MCF 10A (cell line): ENCODE data around the gene CDH11. TPM values are rescaled to one million over a fixed set of nuclear protein-coding genes. Genes with fewer than 3 reads are reported as not detected.

Experiments used
- BruUV-seq: library from RNA; stranded (reverse); fragments of 400-500 nt; replicated peaks from 2 replicates; lab custom pipeline; 2021; lab: Mats Ljungman, UMichigan
- CTCF ChIA-PET: fragments of 300-600 bp; sonication (Branson Sonifier 250); formaldehyde crosslinking; extraction: SDS; loops from one replicate; lab custom pipeline; 2021; ENCODE audit warnings: antibody characterized with exemption, inconsistent platforms; lab: Yijun Ruan, JAX
- POLR2A ChIA-PET: fragments of 300-600, 350-650 bp; sonication (Branson Sonifier 250); formaldehyde crosslinking; extraction: SDS; loops from one replicate; lab custom pipeline; 2020; ENCODE audit warnings: antibody characterized with exemption, inconsistent platforms; lab: Yijun Ruan, JAX
- DNase-seq: peaks from one replicate; pipeline ENCODE4 v3.0.0-alpha.2; 2018; ENCODE audit not compliant: unreplicated experiment
- H3K27ac Mint-ChIP-seq: one replicate; pipeline ENCODE4 v1.8.0; 2022; ENCODE audit warnings: mild to moderate bottlenecking, low read depth, mixed read lengths; ENCODE audit not compliant: unreplicated experiment
- H3K27me3 Mint-ChIP-seq: one replicate; pipeline ENCODE4 v1.8.0; 2022; ENCODE audit warnings: mixed read lengths; ENCODE audit not compliant: insufficient read depth, unreplicated experiment
- H3K36me3 Mint-ChIP-seq: one replicate; pipeline ENCODE4 v1.8.0; 2022; ENCODE audit warnings: mild to moderate bottlenecking, moderate library complexity, mixed read lengths; ENCODE audit not compliant: insufficient read depth, unreplicated experiment
- H3K4me1 Mint-ChIP-seq: one replicate; pipeline ENCODE4 v1.8.0; 2022; ENCODE audit warnings: mixed read lengths; ENCODE audit not compliant: insufficient read depth, unreplicated experiment
- H3K4me3 Mint-ChIP-seq: one replicate; pipeline ENCODE4 v1.8.0; 2022; ENCODE audit warnings: mild to moderate bottlenecking, moderate library complexity, mixed read lengths; ENCODE audit not compliant: unreplicated experiment
- H3K9me3 Mint-ChIP-seq: one replicate; pipeline ENCODE4 v1.8.0; 2022; ENCODE audit warnings: mixed read lengths; ENCODE audit not compliant: unreplicated experiment
- intact Hi-C: fragments of 100-400 bp; cut with micrococcal nuclease; formaldehyde crosslinking; loops from 2 replicates; pipeline ENCODE4 v1.14.1; 2022
- total RNA-seq: library from RNA; stranded (reverse); gene quantifications from 2 replicates; pipeline ENCODE4 v1.2.3, GENCODE V29; 2022
- TF ChIP-seq, protein P1 (sequence below): fragments of 200-600 bp; IDR thresholded peaks from one replicate; pipeline ENCODE4 v1.8.0; 2022; ENCODE audit warnings: antibody characterized with exemption, mild to moderate bottlenecking; ENCODE audit not compliant: unreplicated experiment

Gene CDH11
- total RNA-seq, 1 experiment from 2014 or later, result 0.33 TPM

DNA sequence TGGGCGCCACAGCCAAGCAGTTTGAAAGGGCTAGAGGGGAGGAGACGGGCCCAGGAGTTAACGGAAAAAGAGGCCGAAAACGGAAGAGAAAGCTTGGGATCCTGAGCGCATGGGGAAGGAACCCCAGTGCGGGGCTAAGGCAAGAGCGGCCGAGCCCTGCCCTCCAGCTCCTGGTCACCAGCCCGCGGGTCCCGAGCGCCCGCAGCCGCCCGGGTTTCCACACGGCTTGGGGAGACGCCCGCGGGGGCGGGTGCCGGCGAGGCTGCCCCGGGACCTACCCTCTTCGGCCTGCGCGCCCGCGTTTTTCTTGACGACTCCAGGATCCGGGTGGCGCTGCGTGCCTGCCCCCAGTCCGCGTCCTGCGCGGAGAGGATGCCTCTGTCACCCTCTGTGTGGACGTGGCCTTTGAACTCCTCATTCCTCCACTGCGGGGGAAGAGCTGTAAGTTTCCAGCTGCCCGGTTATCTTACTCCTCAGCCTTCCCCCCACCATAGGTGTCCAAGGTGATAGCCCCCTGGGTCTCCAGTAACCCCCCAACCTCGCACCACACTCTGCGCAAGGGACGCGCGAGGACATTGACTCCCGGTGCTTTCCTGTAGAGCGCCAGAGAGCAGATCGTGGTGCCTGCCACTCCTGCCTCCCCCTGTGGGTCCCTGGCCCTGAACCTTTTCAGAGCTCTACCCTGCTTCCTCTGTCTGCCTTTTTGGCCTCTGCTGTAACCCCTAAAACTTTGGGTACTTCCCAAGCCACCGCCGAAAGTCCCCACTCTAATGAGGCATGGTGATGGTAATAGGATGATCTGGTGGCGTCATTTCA is 1.7 kb upstream of the CDH11 start:
- H3K9me3 Mint-ChIP-seq, result no peaks in the 10 kb centered on the region
- BruUV-seq, result no TSS peak
- H3K27ac Mint-ChIP-seq, result no peak overlapping the region
- no peaks in the 10 kb centered on the region for H3K36me3 Mint-ChIP-seq
- peaks cover 12% of the 10 kb centered on the region for H3K27me3 Mint-ChIP-seq
- no peak for DNase-seq
- CTCF ChIA-PET, result interaction anchor here (0.8 to 1.2 kb wide), 2 partner anchors 19 to 1152 kb away, joined by 3 read pairs; no protein-coding TSS in a partner anchor
- H3K4me1 Mint-ChIP-seq, result peaks cover 5% of the 10 kb centered on the region
- peak overlapping the region; percentile 84 for H3K4me3 Mint-ChIP-seq
- intact Hi-C loops, result no loop called here
- POLR2A ChIA-PET, result interaction anchor here (0.6 kb wide), 1 partner anchor 930 kb away, joined by 3 read pairs; no protein-coding TSS in a partner anchor
- TF ChIP-seq, protein P1, sequence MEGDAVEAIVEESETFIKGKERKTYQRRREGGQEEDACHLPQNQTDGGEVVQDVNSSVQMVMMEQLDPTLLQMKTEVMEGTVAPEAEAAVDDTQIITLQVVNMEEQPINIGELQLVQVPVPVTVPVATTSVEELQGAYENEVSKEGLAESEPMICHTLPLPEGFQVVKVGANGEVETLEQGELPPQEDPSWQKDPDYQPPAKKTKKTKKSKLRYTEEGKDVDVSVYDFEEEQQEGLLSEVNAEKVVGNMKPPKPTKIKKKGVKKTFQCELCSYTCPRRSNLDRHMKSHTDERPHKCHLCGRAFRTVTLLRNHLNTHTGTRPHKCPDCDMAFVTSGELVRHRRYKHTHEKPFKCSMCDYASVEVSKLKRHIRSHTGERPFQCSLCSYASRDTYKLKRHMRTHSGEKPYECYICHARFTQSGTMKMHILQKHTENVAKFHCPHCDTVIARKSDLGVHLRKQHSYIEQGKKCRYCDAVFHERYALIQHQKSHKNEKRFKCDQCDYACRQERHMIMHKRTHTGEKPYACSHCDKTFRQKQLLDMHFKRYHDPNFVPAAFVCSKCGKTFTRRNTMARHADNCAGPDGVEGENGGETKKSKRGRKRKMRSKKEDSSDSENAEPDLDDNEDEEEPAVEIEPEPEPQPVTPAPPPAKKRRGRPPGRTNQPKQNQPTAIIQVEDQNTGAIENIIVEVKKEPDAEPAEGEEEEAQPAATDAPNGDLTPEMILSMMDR, result no peak

DNA sequence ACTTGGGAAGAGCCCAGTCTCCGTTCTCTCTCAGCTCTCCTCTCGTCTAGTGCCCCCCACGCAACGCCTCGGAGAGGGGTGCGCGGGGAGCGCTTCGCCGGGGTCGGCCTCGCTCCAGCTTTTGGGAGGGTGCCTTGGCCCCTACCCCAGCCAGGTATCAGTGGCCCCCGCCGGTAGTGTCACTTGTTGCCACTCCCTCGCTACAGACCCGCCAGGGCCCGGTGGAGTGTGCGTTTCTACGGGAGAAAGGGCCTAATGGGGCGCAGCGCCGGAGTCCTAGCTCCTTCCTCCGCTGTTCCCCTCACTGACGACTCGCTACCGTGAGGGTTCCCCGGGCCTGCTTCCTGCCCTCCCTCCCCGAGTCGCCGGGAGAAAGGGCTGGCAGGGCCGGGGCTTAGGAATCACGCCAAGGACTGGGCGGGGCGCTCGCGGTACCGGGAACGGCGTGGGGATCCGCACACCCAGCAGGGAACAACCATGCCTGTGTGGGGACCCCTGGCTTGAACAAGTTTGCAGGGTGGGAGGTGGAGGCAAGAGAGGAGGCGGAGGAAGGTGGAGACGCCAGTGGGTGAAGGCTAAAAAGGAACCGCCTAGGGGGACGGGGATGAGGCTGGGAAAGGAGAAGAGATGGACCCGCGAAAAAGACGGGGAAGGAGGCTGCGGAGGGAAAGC is 997 bp upstream of the CDH11 start:
- peaks cover 7% of the 10 kb centered on the region for H3K4me1 Mint-ChIP-seq
- no peaks in the 10 kb centered on the region for H3K9me3 Mint-ChIP-seq
- H3K27me3 Mint-ChIP-seq, result peaks cover 12% of the 10 kb centered on the region
- H3K4me3 Mint-ChIP-seq, result peak overlapping the region; percentile 84
- BruUV-seq, result no TSS peak
- TF ChIP-seq, protein P1, result no peak
- H3K36me3 Mint-ChIP-seq, result no peaks in the 10 kb centered on the region
- intact Hi-C loops, result no loop called here
- no peak for DNase-seq
- ChIA-PET CTCF (interaction anchor here (0.7 to 1.2 kb wide), 2 partner anchors 1153 to 1597 kb away, joined by 3 to 4 read pairs; no protein-coding TSS in a partner anchor), POLR2A (no interaction called here)
- H3K27ac Mint-ChIP-seq, result no peak overlapping the region

DNA sequence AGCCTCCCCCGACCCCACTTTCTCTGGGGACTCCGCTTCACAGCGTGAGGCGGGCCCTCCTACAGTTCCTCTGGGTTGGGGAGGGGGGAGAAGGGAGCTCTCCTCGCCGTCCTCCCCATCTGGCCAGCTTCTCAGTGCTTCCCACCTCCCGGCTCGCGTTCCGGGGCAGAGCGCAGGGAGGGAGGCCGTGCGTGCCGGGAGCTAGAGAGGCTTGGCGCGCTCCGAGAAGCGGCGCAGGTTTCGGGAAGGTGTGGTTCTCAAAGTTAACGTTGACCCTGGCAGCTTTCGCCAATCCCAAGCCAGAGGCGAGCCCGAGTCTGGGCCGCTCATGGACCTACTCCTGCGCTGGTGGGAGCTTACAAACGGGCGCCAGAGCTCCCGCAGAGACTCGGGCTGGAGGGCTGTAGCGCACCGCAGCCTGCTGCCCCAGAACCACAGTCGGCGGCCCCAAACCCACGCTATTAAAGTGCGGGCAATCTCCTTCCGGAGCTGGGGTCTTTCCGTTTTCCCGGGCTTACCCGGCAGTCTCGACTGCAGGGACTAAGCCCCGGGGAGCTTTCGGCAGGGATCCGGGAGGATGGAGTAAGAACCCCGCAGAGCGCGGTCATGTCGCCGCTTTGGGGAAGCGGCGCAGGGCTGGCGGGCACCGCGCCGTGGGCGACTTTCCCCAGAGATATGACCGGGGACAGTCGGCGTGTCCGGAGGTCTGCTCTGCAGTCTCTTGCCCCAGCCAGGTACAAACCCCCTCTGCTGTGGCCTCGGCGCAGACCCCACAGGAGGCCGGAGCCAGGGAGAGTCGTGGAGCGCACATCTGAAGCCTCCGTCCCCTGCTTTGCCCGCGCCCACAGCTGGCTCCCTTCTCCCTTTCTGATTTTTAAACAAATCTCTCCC is 787 bp downstream of the CDH11 start:
- H3K4me1 Mint-ChIP-seq, result peaks cover 10% of the 10 kb centered on the region
- H3K4me3 Mint-ChIP-seq, result peak overlapping the region; percentile 84
- POLR2A ChIA-PET, result interaction anchor here (0.6 kb wide), 1 partner anchor 1089 kb away, joined by 3 read pairs; no protein-coding TSS in a partner anchor
- no peaks in the 10 kb centered on the region for H3K36me3 Mint-ChIP-seq
- CTCF ChIA-PET, result interaction anchor here (0.6 to 1.7 kb wide), 10 partner anchors 10 to 1739 kb away, joined by 3 to 5 read pairs (median 4); no protein-coding TSS in a partner anchor
- H3K27ac Mint-ChIP-seq, result peak overlapping the region; percentile 63
- intact Hi-C loops, result no loop called here
- TF ChIP-seq, protein P1, result no peak
- DNase-seq, result no peak
- BruUV-seq, result no TSS peak
- H3K9me3 Mint-ChIP-seq, result no peaks in the 10 kb centered on the region
- H3K27me3 Mint-ChIP-seq, result peaks cover 12% of the 10 kb centered on the region
